A673 (cell line): ENCODE data around the gene SCAMP4. TPM values are rescaled to one million over a fixed set of nuclear protein-coding genes. Genes with fewer than 3 reads are reported as not detected.

Experiments
- BruUV-seq: library from RNA; stranded (reverse); fragments of 400-500 nt; replicated peaks from 2 replicates; lab custom pipeline; 2021; lab: Mats Ljungman, UMichigan
- CTCF ChIA-PET: fragments of 300-600 bp; sonication (Branson Sonifier 250); formaldehyde crosslinking; loops from one replicate; lab custom pipeline; 2022; ENCODE audit warnings: antibody characterized with exemption; lab: Charles Lee
- POLR2A ChIA-PET: fragments of 300-600 bp; sonication (Branson Sonifier 250); formaldehyde crosslinking; loops from one replicate; lab custom pipeline; 2022; ENCODE audit warnings: antibody characterized with exemption; ENCODE audit not compliant: low non-redundant PET; lab: Charles Lee
- DNase-seq: peaks from one replicate; pipeline ENCODE4 v3.0.0-alpha.2; 2015; ENCODE audit warnings: low spot score
- H3K27ac ChIP-seq: fragments of 200-600 bp; sonication (generic); 2 replicates; pipeline ENCODE4 v1.5.1; 2016; ENCODE audit warnings: mixed run types, low read depth, mild to moderate bottlenecking, mixed read lengths, antibody characterized with exemption, low read length; ENCODE audit not compliant: poor library complexity, severe bottlenecking
- H3K27me3 ChIP-seq: fragments of 200-600 bp; sonication (generic); replicated peaks from 2 replicates; pipeline ENCODE4 v1.6.1; 2017; ENCODE audit warnings: mixed run types, low read depth, mild to moderate bottlenecking, mixed read lengths, antibody characterized with exemption, low read length; ENCODE audit not compliant: insufficient read depth, poor library complexity
- H3K36me3 ChIP-seq: fragments of 200-600 bp; sonication (generic); 2 replicates; pipeline ENCODE4 v1.6.1; 2016; ENCODE audit warnings: mixed run types, mild to moderate bottlenecking, mixed read lengths, antibody characterized with exemption, low read length; ENCODE audit not compliant: insufficient read depth, poor library complexity, severe bottlenecking
- H3K4me1 ChIP-seq: fragments of 200-600 bp; sonication (generic); 2 replicates; pipeline ENCODE4 v1.6.1; 2017; ENCODE audit warnings: mixed run types, mild to moderate bottlenecking, mixed read lengths, antibody characterized with exemption, low read length; ENCODE audit not compliant: insufficient read depth, poor library complexity, severe bottlenecking
- H3K4me3 ChIP-seq: fragments of 200-600 bp; sonication (generic); 2 replicates; pipeline ENCODE4 v1.5.1; 2016; ENCODE audit warnings: low read depth, mixed run types, mild to moderate bottlenecking, mixed read lengths, low read length; ENCODE audit not compliant: poor library complexity, severe bottlenecking
- H3K9me3 ChIP-seq: fragments of 200-600 bp; sonication (generic); 2 replicates; pipeline ENCODE4 v1.6.1; 2016; ENCODE audit warnings: mixed run types, low read depth, mild to moderate bottlenecking, mixed read lengths, antibody characterized with exemption, low read length; ENCODE audit not compliant: poor library complexity, severe bottlenecking
- CTCF ChIP-seq: fragments of 300-800, 200-600 bp; sonication (generic); conservative IDR thresholded peaks from 2 replicates; pipeline ENCODE4 v1.5.1; 2017; ENCODE audit warnings: low read depth, mild to moderate bottlenecking, antibody characterized with exemption, low read length, moderate library complexity, mixed read lengths
- EZH2 ChIP-seq: fragments of 200-600 bp; sonication (generic); IDR thresholded peaks from 2 replicates; pipeline ENCODE4 v1.6.1; 2017; ENCODE audit warnings: borderline replicate concordance, low read depth, mild to moderate bottlenecking, mixed read lengths, antibody characterized with exemption, low read length; ENCODE audit not compliant: poor library complexity, severe bottlenecking
- intact Hi-C: fragments of 100-400 bp; cut with micrococcal nuclease; formaldehyde crosslinking; loops from one replicate; pipeline ENCODE4 v1.10.0; 2022; ENCODE audit not compliant: unreplicated experiment
- total RNA-seq: library from RNA; stranded (reverse); gene quantifications from 2 replicates; pipeline ENCODE4 v1.2.3, GENCODE V29; 2021

Gene SCAMP4
- total RNA-seq, 1 experiment from 2014 or later: 88.4 TPM

GRCh38 chr19:1863328-1863637 is 41.9 kb upstream of the SCAMP4 start, which contains the start of gene KLF16:
Gene KLF16, minus strand, starts transcription at chr19:1863579. Its CDS starts 82 bp downstream, at chr19:1863497.
- CTCF ChIA-PET: no interaction called here
- Histone ChIP-seq H3K36me3 (no peaks in the 10 kb centered on the region), H3K27ac (peak within 1 kb of the TSS; percentile 89), H3K4me1 (peaks cover 30% of the 10 kb centered on the region), H3K9me3 (no peaks in the 10 kb centered on the region), H3K4me3 (peak within 1 kb of the TSS; percentile 85), H3K27me3 (no peaks in the 10 kb centered on the region)
- POLR2A ChIA-PET: no interaction called here
- intact Hi-C loops: no loop called here
- TF ChIP-seq EZH2 (no peak), CTCF (no peak)
- no peak for DNase-seq
- BruUV-seq: no TSS peak

- intact Hi-C loops: no loop called here
- ChIA-PET CTCF (interaction anchor here (0.6 to 1.2 kb wide), 4 partner anchors 7 to 455 kb away, joined by 3 to 8 read pairs (median 4); no protein-coding TSS in a partner anchor), POLR2A (no interaction called here)
These were observed 41.3 kb upstream of the SCAMP4 start for GRCh38 chr19:1863638-1864479.

GRCh38 chr19:1864480-1865171 is 40.6 kb upstream of the SCAMP4 start:
- DNase-seq: peak; percentile 63
- TSS peak; percentile 73 for BruUV-seq
- intact Hi-C loops: no loop called here

More at GRCh38 chr19:1863638-1864479, 41.3 kb upstream of the SCAMP4 start:
- Histone ChIP-seq H3K4me3 (peak overlapping the region; percentile 85), H3K36me3 (no peaks in the 10 kb centered on the region), H3K27me3 (no peaks in the 10 kb centered on the region), H3K27ac (peak overlapping the region; percentile 89), H3K9me3 (no peaks in the 10 kb centered on the region), H3K4me1 (peaks cover 25% of the 10 kb centered on the region)
- BruUV-seq: no TSS peak
- TF ChIP-seq CTCF (no peak), EZH2 (no peak)
- peak; percentile 97 for DNase-seq

More at GRCh38 chr19:1864480-1865171, 40.6 kb upstream of the SCAMP4 start:
- H3K36me3 ChIP-seq: no peaks in the 10 kb centered on the region
- no peaks in the 10 kb centered on the region for H3K9me3 ChIP-seq
- TF ChIP-seq CTCF: peak; percentile 62
- TF ChIP-seq EZH2: no peak
- H3K27me3 ChIP-seq: no peaks in the 10 kb centered on the region
- peaks cover 17% of the 10 kb centered on the region for H3K4me1 ChIP-seq
- peak overlapping the region; percentile 89 for H3K27ac ChIP-seq
- peak overlapping the region; percentile 61 for H3K4me3 ChIP-seq
- CTCF ChIA-PET: interaction anchor here (0.6 to 1.2 kb wide), 4 partner anchors 8 to 456 kb away, joined by 3 to 8 read pairs (median 4); no protein-coding TSS in a partner anchor
- POLR2A ChIA-PET: no interaction called here
